Stimulated activated CD4-positive, alpha-beta T cell treated with anti-CD3 and anti-CD28 coated beads, Interleukin-15, amount 100 ng/mL, for 24 hours (primary cell): ENCODE measurements around the gene CD247.

Experiments used
- DNase-seq: peaks from one replicate; pipeline ENCODE4 v3.0.0-alpha.2; 2020

The CD247 gene

DNA sequence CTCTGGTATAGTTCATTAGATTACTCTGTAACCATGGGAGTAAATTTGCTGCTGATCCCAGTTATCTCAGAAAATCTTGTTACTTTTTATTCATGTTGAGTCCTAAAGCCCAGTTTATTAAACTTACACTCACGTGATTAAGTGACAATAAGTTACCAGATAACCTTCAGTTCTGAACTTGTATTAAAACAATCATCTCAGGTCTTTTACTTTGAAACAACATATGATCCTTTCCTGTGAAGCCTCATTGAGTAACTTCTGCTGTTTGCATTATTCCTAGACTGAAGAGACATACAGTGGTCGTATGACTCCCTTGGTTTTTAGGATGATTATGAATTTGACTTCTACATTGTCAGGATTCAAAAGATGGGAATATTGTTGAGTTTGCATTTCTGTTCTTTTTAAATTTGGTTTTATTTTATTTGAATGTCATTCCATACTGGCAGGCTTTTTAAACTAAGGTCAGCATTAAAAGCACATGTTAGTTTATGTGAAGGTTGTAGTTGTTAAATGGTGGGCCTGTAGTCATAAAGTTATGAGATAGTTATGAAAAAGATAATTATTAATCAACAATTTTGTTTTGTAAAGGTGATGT lies 117.9 kb downstream of the CD247 start:
- DNase-seq = no peak

DNA sequence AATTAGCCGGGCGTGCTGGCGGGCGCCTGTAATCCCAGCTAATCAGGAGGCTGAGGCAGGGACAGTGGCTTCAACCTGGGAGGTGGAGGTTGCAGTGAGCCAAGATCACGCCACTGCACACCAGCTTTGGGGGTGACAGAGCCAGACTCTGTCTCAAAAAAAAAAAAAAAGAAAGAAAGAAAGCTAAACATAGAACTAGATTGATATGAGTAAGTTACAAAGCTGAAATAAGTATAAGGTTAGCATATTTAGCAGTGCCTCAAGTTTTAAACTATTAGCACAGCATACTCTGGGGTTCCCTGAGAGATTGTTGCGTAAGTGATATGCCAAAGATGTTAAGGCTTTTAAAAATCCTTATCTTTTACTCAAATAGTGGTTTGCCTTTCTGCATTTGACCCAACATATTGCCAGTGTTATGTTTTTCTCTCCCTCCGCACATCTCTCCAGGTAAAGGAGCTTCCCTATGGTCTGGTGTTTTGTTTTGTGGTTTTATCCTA lies 126.1 kb downstream of the CD247 start:
- no peak for DNase-seq

DNA sequence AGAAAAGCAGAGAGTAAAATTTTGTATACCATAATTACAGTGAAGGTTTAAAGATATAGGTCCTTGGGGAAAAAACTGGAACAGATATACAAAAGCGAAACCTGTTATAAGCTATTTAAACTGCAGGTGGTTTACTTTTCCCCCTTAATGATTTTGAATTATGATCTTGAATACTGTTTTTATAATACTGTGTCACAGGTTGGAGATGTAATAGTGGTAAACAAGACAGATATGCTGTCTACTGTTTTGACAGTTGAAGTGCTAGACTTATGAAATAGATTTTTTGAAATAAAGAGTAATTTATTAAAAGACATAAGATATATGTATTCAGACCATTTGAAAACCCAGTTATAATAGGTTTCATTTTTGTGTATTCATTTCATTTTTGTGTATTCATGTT lies 129.4 kb downstream of the CD247 start:
- no peak for DNase-seq

DNA sequence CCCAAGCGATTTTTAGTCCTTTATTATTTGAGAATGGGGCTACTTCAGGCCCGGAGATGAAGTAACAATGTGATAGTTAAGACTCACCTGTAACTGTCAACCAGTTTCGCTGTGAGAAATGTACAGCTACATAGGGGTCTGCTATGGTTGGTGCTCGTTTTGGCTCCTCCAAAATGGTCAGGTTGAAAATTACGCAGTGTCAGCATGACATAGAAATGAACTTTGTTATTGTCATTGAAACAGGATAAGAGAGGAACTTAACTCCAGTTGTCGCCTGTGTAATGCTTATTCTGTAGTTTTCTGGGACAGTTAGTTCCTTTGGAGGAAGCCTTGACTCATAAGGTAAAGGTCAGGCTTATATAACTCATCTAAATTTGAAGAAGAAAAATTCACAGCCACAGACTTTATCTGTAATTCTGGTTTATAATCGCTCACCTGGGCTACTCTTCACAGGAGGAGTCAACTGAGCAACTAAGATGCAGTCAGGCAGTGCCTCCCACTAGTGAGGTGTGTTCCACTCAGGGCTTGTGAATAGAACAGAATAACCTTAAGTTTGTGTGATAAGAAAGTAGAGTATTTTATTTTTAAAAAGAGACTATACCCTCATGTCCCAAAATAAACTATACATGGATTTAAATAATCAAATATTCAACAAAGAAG lies 130.9 kb downstream of the CD247 start:
- DNase-seq = no peak
